Stimulated activated memory B cell treated with anti-CD40 and anti-IgM and Interleukin-4, amounts not matched to agents 10 μg/mL and 1 μg/mL and 100 μg/mL, for 72 hours (primary cell): ENCODE data around the gene VEGFA.

ENCODE experiments used
- ATAC-seq: fragments of 150-1000 bp; cut with Tn5 transposase; 2 replicates; pipeline ENCODE4 v1.10.0; 2021
- H3K27ac Mint-ChIP-seq: one replicate; pipeline ENCODE4 v1.8.0; 2022; ENCODE audit warnings: mild to moderate bottlenecking, mixed read lengths
- H3K27me3 Mint-ChIP-seq: one replicate; pipeline ENCODE4 v1.8.0; 2022; ENCODE audit warnings: mixed read lengths
- H3K36me3 Mint-ChIP-seq: one replicate; pipeline ENCODE4 v1.8.0; 2022; ENCODE audit warnings: mixed read lengths
- H3K4me1 Mint-ChIP-seq: one replicate; pipeline ENCODE4 v1.8.0; 2022; ENCODE audit warnings: mixed read lengths
- H3K4me3 Mint-ChIP-seq: one replicate; pipeline ENCODE4 v1.8.0; 2022; ENCODE audit warnings: mild to moderate bottlenecking, moderate library complexity, mixed read lengths
- H3K9me3 Mint-ChIP-seq: one replicate; pipeline ENCODE4 v1.8.0; 2022; ENCODE audit warnings: mixed read lengths

Gene VEGFA

GRCh38 chr6:43744491-43744890, 25.5 kb upstream of the VEGFA start:
- no peak overlapping the region for H3K4me3 Mint-ChIP-seq
- H3K27me3 Mint-ChIP-seq: peaks cover 11% of the 10 kb centered on the region
- ATAC-seq: no peak
- H3K27ac Mint-ChIP-seq: no peak overlapping the region
- no peaks in the 10 kb centered on the region for H3K36me3 Mint-ChIP-seq
- no peaks in the 10 kb centered on the region for H3K4me1 Mint-ChIP-seq
- no peaks in the 10 kb centered on the region for H3K9me3 Mint-ChIP-seq

GRCh38 chr6:43744931-43745727, 24.9 kb upstream of the VEGFA start:
- Mint-ChIP-seq H3K36me3 (no peaks in the 10 kb centered on the region), H3K27me3 (peaks cover 11% of the 10 kb centered on the region), H3K4me1 (no peaks in the 10 kb centered on the region), H3K4me3 (no peak overlapping the region), H3K27ac (no peak overlapping the region), H3K9me3 (no peaks in the 10 kb centered on the region)
- no peak for ATAC-seq

- H3K9me3 Mint-ChIP-seq: no peaks in the 10 kb centered on the region
These were observed 23.9 kb upstream of the VEGFA start for GRCh38 chr6:43746071-43746470.

GRCh38 chr6:43746613-43747102, 23.4 kb upstream of the VEGFA start:
- Mint-ChIP-seq H3K36me3 (no peaks in the 10 kb centered on the region), H3K27ac (no peak overlapping the region), H3K4me3 (no peak overlapping the region), H3K9me3 (no peaks in the 10 kb centered on the region), H3K4me1 (no peaks in the 10 kb centered on the region), H3K27me3 (peaks cover 11% of the 10 kb centered on the region)
- ATAC-seq: no peak

More at GRCh38 chr6:43746071-43746470, 23.9 kb upstream of the VEGFA start:
- no peak for ATAC-seq
- Mint-ChIP-seq H3K27ac (no peak overlapping the region), H3K4me1 (no peaks in the 10 kb centered on the region), H3K36me3 (no peaks in the 10 kb centered on the region), H3K4me3 (no peak overlapping the region), H3K27me3 (peaks cover 11% of the 10 kb centered on the region)

- H3K4me1 Mint-ChIP-seq: no peaks in the 10 kb centered on the region
- H3K27me3 Mint-ChIP-seq: peaks cover 11% of the 10 kb centered on the region
- no peak for ATAC-seq
- no peak overlapping the region for H3K4me3 Mint-ChIP-seq
- no peaks in the 10 kb centered on the region for H3K36me3 Mint-ChIP-seq
- H3K9me3 Mint-ChIP-seq: no peaks in the 10 kb centered on the region
- H3K27ac Mint-ChIP-seq: no peak overlapping the region
These were observed 22.2 kb upstream of the VEGFA start for GRCh38 chr6:43747784-43748183.

GRCh38 chr6:43748765-43749164, 21.2 kb upstream of the VEGFA start:
- Mint-ChIP-seq H3K27ac (no peak overlapping the region), H3K4me3 (no peak overlapping the region), H3K36me3 (no peaks in the 10 kb centered on the region), H3K27me3 (peaks cover 11% of the 10 kb centered on the region), H3K9me3 (no peaks in the 10 kb centered on the region), H3K4me1 (no peaks in the 10 kb centered on the region)
- no peak for ATAC-seq

GRCh38 chr6:43749461-43749860, 20.6 kb upstream of the VEGFA start:
- H3K36me3 Mint-ChIP-seq: no peaks in the 10 kb centered on the region
- peaks cover 8% of the 10 kb centered on the region for H3K27me3 Mint-ChIP-seq
- H3K4me3 Mint-ChIP-seq: no peak overlapping the region
- no peaks in the 10 kb centered on the region for H3K4me1 Mint-ChIP-seq
- ATAC-seq: no peak
- H3K27ac Mint-ChIP-seq: no peak overlapping the region
- no peaks in the 10 kb centered on the region for H3K9me3 Mint-ChIP-seq

GRCh38 chr6:43750622-43751021, 19.4 kb upstream of the VEGFA start:
- no peak for ATAC-seq
- Mint-ChIP-seq H3K4me3 (no peak overlapping the region), H3K4me1 (no peaks in the 10 kb centered on the region), H3K27ac (no peak overlapping the region), H3K27me3 (no peaks in the 10 kb centered on the region), H3K36me3 (no peaks in the 10 kb centered on the region), H3K9me3 (no peaks in the 10 kb centered on the region)

GRCh38 chr6:43753570-43754183, 16.3 kb upstream of the VEGFA start:
- H3K4me1 Mint-ChIP-seq: peaks cover 14% of the 10 kb centered on the region
- H3K9me3 Mint-ChIP-seq: no peaks in the 10 kb centered on the region
- no peak overlapping the region for H3K27ac Mint-ChIP-seq
- H3K4me3 Mint-ChIP-seq: no peak overlapping the region
- H3K36me3 Mint-ChIP-seq: no peaks in the 10 kb centered on the region
- ATAC-seq: no peak
- no peaks in the 10 kb centered on the region for H3K27me3 Mint-ChIP-seq

- H3K9me3 Mint-ChIP-seq: no peaks in the 10 kb centered on the region
- H3K4me1 Mint-ChIP-seq: peaks cover 20% of the 10 kb centered on the region
- no peak overlapping the region for H3K27ac Mint-ChIP-seq
- H3K4me3 Mint-ChIP-seq: no peak overlapping the region
- peaks cover 9% of the 10 kb centered on the region for H3K27me3 Mint-ChIP-seq
- H3K36me3 Mint-ChIP-seq: no peaks in the 10 kb centered on the region
- ATAC-seq: no peak
These were observed 11.9 kb upstream of the VEGFA start for GRCh38 chr6:43757966-43758616.

GRCh38 chr6:43758617-43759050, 11.4 kb upstream of the VEGFA start:
- ATAC-seq: peak; percentile 34
- Mint-ChIP-seq H3K27me3 (peaks cover 9% of the 10 kb centered on the region), H3K4me3 (no peak overlapping the region), H3K27ac (no peak overlapping the region), H3K9me3 (no peaks in the 10 kb centered on the region), H3K4me1 (peaks cover 20% of the 10 kb centered on the region), H3K36me3 (no peaks in the 10 kb centered on the region)

- H3K4me1 Mint-ChIP-seq: peaks cover 20% of the 10 kb centered on the region
- ATAC-seq: no peak
These were observed 10.7 kb upstream of the VEGFA start for GRCh38 chr6:43759136-43759906.

GRCh38 chr6:43759907-43760206, 10.2 kb upstream of the VEGFA start:
- peaks cover 9% of the 10 kb centered on the region for H3K27me3 Mint-ChIP-seq
- H3K9me3 Mint-ChIP-seq: no peaks in the 10 kb centered on the region
- H3K4me3 Mint-ChIP-seq: no peak overlapping the region
- no peak overlapping the region for H3K27ac Mint-ChIP-seq
- no peaks in the 10 kb centered on the region for H3K36me3 Mint-ChIP-seq
- H3K4me1 Mint-ChIP-seq: peaks cover 20% of the 10 kb centered on the region
- no peak for ATAC-seq

More at GRCh38 chr6:43759136-43759906, 10.7 kb upstream of the VEGFA start:
- Mint-ChIP-seq H3K36me3 (no peaks in the 10 kb centered on the region), H3K9me3 (no peaks in the 10 kb centered on the region), H3K4me3 (no peak overlapping the region), H3K27me3 (peaks cover 9% of the 10 kb centered on the region), H3K27ac (no peak overlapping the region)

GRCh38 chr6:43760210-43761168, 9.5 kb upstream of the VEGFA start:
- H3K9me3 Mint-ChIP-seq: no peaks in the 10 kb centered on the region
- peaks cover 9% of the 10 kb centered on the region for H3K27me3 Mint-ChIP-seq
- H3K27ac Mint-ChIP-seq: no peak overlapping the region
- H3K4me1 Mint-ChIP-seq: peaks cover 20% of the 10 kb centered on the region
- no peak overlapping the region for H3K4me3 Mint-ChIP-seq
- H3K36me3 Mint-ChIP-seq: no peaks in the 10 kb centered on the region
- ATAC-seq: no peak
